Measurements from ENCODE around the gene PAK5.

The PAK5 gene

DNA sequence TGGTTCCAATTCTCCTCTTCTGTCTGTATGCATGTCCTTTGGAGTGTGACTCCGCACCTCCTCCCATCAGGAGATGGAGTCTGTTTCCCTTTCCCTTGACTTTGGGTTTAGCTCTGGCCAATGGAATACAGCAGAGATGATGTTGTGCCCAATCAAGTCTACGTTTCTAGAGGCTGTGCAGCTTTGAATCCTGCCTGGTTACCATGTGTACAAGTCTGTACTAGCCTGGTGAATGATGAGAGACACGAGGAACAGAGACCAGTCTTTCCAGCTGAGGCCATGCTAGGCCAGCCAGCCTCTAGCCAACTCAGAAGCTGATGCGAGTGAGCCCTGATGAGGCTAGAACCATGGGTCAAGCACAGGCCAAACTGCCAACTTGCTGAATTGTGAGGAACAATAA is 241.3 kb downstream of the PAK5 start:
- no peak for TF ChIP-seq JUND (IDR thresholded peaks at IDR 0.05; ENCODE audit: low read depth)
- in situ Hi-C loops (cut with HindIII; ENCODE audit: low pct_unique_long_range_greater_than_20kb, low sequenced_read_pairs) = no loop called here
- peak in 1 of 2 experiments; percentile 19 for DNase-seq (ENCODE audit: low read depth in 1 of 2, low spot score in 1 of 2)

- in situ Hi-C loops (cut with HindIII; ENCODE audit: low pct_unique_long_range_greater_than_20kb, low sequenced_read_pairs) = no loop called here
These were observed 243.1 kb downstream of the PAK5 start for GRCh38 chr20:9595763-9596162.

GRCh38 chr20:9594284-9594875 is 244.5 kb downstream of the PAK5 start:
- DNase-seq (ENCODE audit: low read depth in 1 of 2, low spot score in 1 of 2) = no peak
- in situ Hi-C loops (cut with HindIII; ENCODE audit: low pct_unique_long_range_greater_than_20kb, low sequenced_read_pairs) = no loop called here
- TF ChIP-seq JUND (IDR thresholded peaks at IDR 0.05; ENCODE audit: low read depth) = no peak

More at GRCh38 chr20:9595763-9596162, 243.1 kb downstream of the PAK5 start:
- TF ChIP-seq JUND (IDR thresholded peaks at IDR 0.05; ENCODE audit: low read depth) = no peak
- no peak for DNase-seq (ENCODE audit: low read depth in 1 of 2, low spot score in 1 of 2)

DNA sequence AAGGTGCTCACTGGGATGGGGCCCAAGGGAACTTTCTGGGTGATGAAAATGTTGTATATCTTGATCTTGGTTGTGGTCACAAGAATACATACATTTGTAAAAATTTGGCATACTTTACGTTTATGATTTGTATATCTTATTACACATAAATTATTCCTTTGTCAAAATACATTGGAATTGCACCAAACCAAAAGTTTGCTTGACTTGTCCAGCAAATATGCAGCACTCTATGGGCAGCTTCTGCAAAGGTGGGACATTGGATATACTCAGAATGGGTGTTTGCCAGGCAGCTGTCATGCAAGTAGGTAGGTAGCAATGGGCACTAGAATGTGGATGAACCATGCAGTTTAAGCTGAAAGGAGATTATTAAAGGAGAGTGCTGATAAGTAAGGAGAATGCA is 246.5 kb downstream of the PAK5 start:
- no peak for DNase-seq (ENCODE audit: low read depth in 1 of 2, low spot score in 1 of 2)
- no peak for TF ChIP-seq JUND (IDR thresholded peaks at IDR 0.05; ENCODE audit: low read depth)
- in situ Hi-C loops (cut with HindIII; ENCODE audit: low pct_unique_long_range_greater_than_20kb, low sequenced_read_pairs) = no loop called here

GRCh38 chr20:9591080-9591479 is 247.8 kb downstream of the PAK5 start:
- no peak for DNase-seq (ENCODE audit: low read depth in 1 of 2, low spot score in 1 of 2)
- TF ChIP-seq JUND (IDR thresholded peaks at IDR 0.05; ENCODE audit: low read depth) = no peak
- in situ Hi-C loops (cut with HindIII; ENCODE audit: low pct_unique_long_range_greater_than_20kb, low sequenced_read_pairs) = no loop called here

GRCh38 chr20:9590189-9590588 is 248.7 kb downstream of the PAK5 start:
- TF ChIP-seq JUND (IDR thresholded peaks at IDR 0.05; ENCODE audit: low read depth) = no peak
- in situ Hi-C loops (cut with HindIII; ENCODE audit: low pct_unique_long_range_greater_than_20kb, low sequenced_read_pairs) = no loop called here
- peak in 1 of 2 experiments; percentile 17 for DNase-seq (ENCODE audit: low read depth in 1 of 2, low spot score in 1 of 2)

DNA sequence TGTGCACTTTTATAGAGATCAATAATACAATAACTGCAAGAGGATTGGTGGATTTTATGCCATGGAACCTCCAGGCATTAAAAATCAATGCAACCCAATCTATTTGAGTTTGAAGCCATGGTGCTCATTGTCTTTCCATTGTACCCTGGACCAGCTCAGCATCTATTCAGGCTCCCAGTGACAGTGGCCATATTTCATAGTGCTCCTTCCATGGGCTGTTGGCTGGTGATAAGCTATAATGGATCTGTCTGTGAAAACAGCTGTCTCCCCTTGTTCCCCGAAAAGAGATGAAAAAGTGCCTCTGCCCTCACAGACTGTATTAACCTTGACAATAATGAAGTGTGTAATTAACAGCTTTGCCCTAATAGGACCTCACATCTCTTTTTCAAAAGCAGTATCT is 250.2 kb downstream of the PAK5 start:
- DNase-seq (ENCODE audit: low read depth in 1 of 2, low spot score in 1 of 2) = no peak
- in situ Hi-C loops (cut with HindIII; ENCODE audit: low pct_unique_long_range_greater_than_20kb, low sequenced_read_pairs) = no loop called here
- TF ChIP-seq JUND (IDR thresholded peaks at IDR 0.05; ENCODE audit: low read depth) = no peak

GRCh38 chr20:9583151-9583550 is 255.7 kb downstream of the PAK5 start:
- no peak for DNase-seq (ENCODE audit: low read depth in 1 of 2, low spot score in 1 of 2)
- in situ Hi-C loops (cut with HindIII; ENCODE audit: low pct_unique_long_range_greater_than_20kb, low sequenced_read_pairs) = no loop called here
- TF ChIP-seq JUND (IDR thresholded peaks at IDR 0.05; ENCODE audit: low read depth) = no peak

DNA sequence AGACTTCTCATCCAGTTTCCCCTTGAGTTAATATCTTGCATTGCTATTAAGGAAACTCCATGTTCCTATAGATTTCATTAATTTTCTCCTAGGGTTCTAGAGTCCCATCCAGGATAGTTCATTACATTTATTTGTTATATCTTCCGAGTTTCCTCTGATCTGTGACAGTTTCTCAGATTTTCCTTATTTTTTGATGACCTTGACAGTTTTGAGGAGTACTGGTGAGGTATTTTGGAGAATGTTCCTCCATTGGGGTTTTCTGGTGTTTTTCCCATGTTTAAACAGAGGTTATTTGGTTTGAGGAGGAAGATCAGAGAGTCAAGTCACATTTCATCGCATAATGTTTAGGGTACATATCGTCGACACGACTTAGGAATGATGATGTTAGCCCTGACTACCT is 256.7 kb downstream of the PAK5 start:
- TF ChIP-seq JUND (IDR thresholded peaks at IDR 0.05; ENCODE audit: low read depth) = no peak
- in situ Hi-C loops (cut with HindIII; ENCODE audit: low pct_unique_long_range_greater_than_20kb, low sequenced_read_pairs) = no loop called here
- DNase-seq (ENCODE audit: low read depth in 1 of 2, low spot score in 1 of 2) = no peak

DNA sequence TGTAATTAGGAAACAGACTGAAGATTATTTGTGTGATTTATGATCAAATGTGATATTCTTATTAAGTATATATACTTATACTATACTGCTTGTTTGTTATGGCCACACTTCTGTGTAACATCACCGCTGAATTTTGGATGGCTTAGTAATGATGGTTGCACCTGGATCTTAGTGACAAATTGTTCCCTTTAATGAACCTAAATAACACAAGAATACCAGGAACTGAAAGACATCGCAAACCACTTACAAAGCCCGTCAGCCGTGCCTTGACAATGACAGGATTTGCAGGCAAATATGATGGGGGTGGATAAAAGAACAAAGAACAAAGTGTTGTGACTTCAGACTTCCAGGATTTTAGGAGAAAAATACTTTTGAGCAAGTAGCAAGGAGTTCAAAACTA is 257.4 kb downstream of the PAK5 start:
- no peak for TF ChIP-seq JUND (IDR thresholded peaks at IDR 0.05; ENCODE audit: low read depth)
- no peak for DNase-seq (ENCODE audit: low read depth in 1 of 2, low spot score in 1 of 2)
- in situ Hi-C loops (cut with HindIII; ENCODE audit: low pct_unique_long_range_greater_than_20kb, low sequenced_read_pairs) = no loop called here

GRCh38 chr20:9578594-9578993 is 260.3 kb downstream of the PAK5 start:
- in situ Hi-C loops (cut with HindIII; ENCODE audit: low pct_unique_long_range_greater_than_20kb, low sequenced_read_pairs) = no loop called here
- no peak for DNase-seq (ENCODE audit: low read depth in 1 of 2, low spot score in 1 of 2)
- no peak for TF ChIP-seq JUND (IDR thresholded peaks at IDR 0.05; ENCODE audit: low read depth)

DNA sequence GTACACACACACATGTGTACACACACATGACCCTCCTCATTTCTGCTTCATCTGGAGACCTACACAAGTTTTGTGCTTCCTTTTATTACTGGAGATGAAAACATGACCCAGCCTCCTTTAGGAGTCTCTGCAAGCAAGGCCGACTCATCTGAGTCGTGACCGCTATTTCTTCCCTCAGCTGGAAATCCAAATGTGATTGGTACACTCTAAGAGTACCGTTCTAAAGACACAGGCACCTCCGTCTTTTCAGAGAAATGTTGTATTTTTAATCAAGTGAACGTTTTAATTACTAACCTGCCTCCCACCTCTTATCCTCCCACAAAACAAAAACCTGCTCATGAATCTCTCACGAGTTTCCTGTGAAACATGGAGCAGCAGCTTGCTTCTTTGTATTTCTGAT is 261.5 kb downstream of the PAK5 start:
- DNase-seq (ENCODE audit: low read depth in 1 of 2, low spot score in 1 of 2) = no peak
- in situ Hi-C loops (cut with HindIII; ENCODE audit: low pct_unique_long_range_greater_than_20kb, low sequenced_read_pairs) = no loop called here
- TF ChIP-seq JUND (IDR thresholded peaks at IDR 0.05; ENCODE audit: low read depth) = no peak

DNA sequence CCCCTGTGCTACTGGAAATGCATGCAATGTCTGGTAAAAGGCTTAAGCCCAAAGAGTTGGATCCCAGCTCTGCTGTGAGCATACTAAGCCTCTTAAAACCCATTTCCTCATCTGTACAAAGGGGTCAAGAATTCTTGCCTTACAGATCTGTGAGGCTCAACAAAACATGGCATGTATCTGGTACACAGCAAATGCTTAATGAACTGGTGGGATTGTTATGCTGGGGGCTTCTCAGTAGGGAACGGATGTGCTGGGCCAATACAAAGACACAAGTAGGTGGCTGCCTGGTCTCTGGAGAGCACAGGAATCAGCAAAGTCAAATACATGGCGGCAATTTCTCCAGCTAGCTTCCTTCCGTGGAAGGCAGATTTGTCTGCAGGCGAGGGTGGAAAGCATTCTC is 262.2 kb downstream of the PAK5 start:
- in situ Hi-C loops (cut with HindIII; ENCODE audit: low pct_unique_long_range_greater_than_20kb, low sequenced_read_pairs) = no loop called here
- no peak for DNase-seq (ENCODE audit: low read depth in 1 of 2, low spot score in 1 of 2)
- no peak for TF ChIP-seq JUND (IDR thresholded peaks at IDR 0.05; ENCODE audit: low read depth)

GRCh38 chr20:9575836-9576235 is 263.0 kb downstream of the PAK5 start:
- DNase-seq (ENCODE audit: low read depth in 1 of 2, low spot score in 1 of 2) = no peak
- TF ChIP-seq JUND (IDR thresholded peaks at IDR 0.05; ENCODE audit: low read depth) = no peak
- in situ Hi-C loops (cut with HindIII; ENCODE audit: low pct_unique_long_range_greater_than_20kb, low sequenced_read_pairs) = no loop called here

Data from T47D (cell line).